ES-I3 (cell line): Measurements from ENCODE around the gene NHERF2.

Experiments used
- H3K36me3 ChIP-seq: 2 replicates; pipeline ENCODE4 v1.6.1; 2013; ENCODE audit warnings: mild to moderate bottlenecking, low read length, control low read depth, moderate library complexity; ENCODE audit not compliant: insufficient read depth
- H3K4me1 ChIP-seq: 2 replicates; pipeline ENCODE4 v1.6.1; 2013; ENCODE audit warnings: mild to moderate bottlenecking, control low read depth, low read length; ENCODE audit not compliant: insufficient read depth
- H3K9ac ChIP-seq: 2 replicates; pipeline ENCODE4 v1.6.1; 2013; ENCODE audit warnings: low read depth, mild to moderate bottlenecking, low read length, moderate library complexity
- H3K9me3 ChIP-seq: 2 replicates; pipeline ENCODE4 v1.6.1; 2013; ENCODE audit warnings: mild to moderate bottlenecking, low read length, moderate library complexity; ENCODE audit not compliant: control insufficient read depth, insufficient read depth

The NHERF2 gene

GRCh38 chr16:2056681-2057407 is 30.1 kb downstream of the NHERF2 start:
- H3K9ac ChIP-seq = no peak overlapping the region
- H3K4me1 ChIP-seq = no peaks in the 10 kb centered on the region
- H3K9me3 ChIP-seq = no peaks in the 10 kb centered on the region
- no peaks in the 10 kb centered on the region; the same call in 1 of the 2 replicates for H3K36me3 ChIP-seq

GRCh38 chr16:2057438-2057837 is 30.7 kb downstream of the NHERF2 start:
- H3K9me3 ChIP-seq = no peaks in the 10 kb centered on the region
- H3K36me3 ChIP-seq = no peaks in the 10 kb centered on the region; the same call in 1 of the 2 replicates
- H3K9ac ChIP-seq = no peak overlapping the region
- H3K4me1 ChIP-seq = no peaks in the 10 kb centered on the region

- Histone ChIP-seq H3K9me3 (no peaks in the 10 kb centered on the region), H3K36me3 (no peaks in the 10 kb centered on the region; the same call in 1 of the 2 replicates), H3K9ac (no peak overlapping the region), H3K4me1 (no peaks in the 10 kb centered on the region)
Observed at GRCh38 chr16:2058420-2058819, 31.7 kb downstream of the NHERF2 start.

- Histone ChIP-seq H3K9me3 (no peaks in the 10 kb centered on the region), H3K36me3 (no peaks in the 10 kb centered on the region; the same call in 1 of the 2 replicates), H3K4me1 (no peaks in the 10 kb centered on the region), H3K9ac (no peak overlapping the region)
Observed at GRCh38 chr16:2058872-2059271, 32.2 kb downstream of the NHERF2 start.

DNA sequence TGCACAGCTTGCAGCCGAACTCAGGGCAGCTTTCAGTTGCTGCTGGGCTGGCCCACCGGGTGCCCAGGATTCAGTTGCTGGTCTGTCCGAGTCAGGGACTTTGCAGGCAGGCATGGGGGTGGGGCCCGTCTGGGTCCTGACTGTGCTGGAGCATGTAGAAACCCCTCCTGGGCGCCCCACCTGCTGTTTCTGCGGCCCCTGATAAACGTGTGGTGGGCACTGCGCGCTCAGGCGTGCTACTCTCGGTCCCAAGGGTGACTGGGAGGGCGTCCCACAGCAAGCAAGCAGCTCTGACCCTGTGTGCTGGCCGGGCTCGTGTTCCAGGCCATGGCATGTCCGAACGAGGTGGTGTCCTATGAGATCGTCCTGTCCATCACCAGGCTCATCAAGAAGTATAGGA is 33.6 kb downstream of the NHERF2 start:
- no peaks in the 10 kb centered on the region; the same call in 1 of the 2 replicates for H3K36me3 ChIP-seq
- H3K4me1 ChIP-seq = no peaks in the 10 kb centered on the region
- no peak overlapping the region for H3K9ac ChIP-seq
- H3K9me3 ChIP-seq = no peaks in the 10 kb centered on the region

DNA sequence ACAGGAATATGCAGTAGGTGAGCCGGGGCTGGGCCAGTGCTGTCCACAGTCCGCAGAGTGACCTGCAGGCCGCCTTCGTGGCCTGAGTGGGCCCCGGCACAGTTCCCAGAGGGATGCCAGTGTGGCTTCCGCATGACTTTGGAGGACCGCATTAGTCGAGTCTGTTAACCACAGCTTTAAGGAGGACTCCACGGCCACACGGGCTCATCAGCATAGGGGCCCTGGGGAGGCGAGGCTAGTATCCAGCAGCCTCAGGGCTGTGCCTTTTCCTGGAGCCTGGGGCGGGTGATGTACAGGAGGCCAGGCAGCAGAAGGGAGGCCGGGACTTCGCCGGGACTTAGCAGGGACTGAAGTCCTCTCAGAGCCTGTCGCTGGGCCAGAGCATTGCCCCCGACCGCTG is 34.3 kb downstream of the NHERF2 start:
- H3K4me1 ChIP-seq = no peaks in the 10 kb centered on the region
- peaks cover 6% of the 10 kb centered on the region for H3K36me3 ChIP-seq
- no peaks in the 10 kb centered on the region for H3K9me3 ChIP-seq
- no peak overlapping the region for H3K9ac ChIP-seq

- H3K9me3 ChIP-seq = no peaks in the 10 kb centered on the region
- no peak overlapping the region for H3K9ac ChIP-seq
- no peaks in the 10 kb centered on the region for H3K4me1 ChIP-seq
- H3K36me3 ChIP-seq = peaks cover 9% of the 10 kb centered on the region
Observed at GRCh38 chr16:2061526-2061925, 34.8 kb downstream of the NHERF2 start.

DNA sequence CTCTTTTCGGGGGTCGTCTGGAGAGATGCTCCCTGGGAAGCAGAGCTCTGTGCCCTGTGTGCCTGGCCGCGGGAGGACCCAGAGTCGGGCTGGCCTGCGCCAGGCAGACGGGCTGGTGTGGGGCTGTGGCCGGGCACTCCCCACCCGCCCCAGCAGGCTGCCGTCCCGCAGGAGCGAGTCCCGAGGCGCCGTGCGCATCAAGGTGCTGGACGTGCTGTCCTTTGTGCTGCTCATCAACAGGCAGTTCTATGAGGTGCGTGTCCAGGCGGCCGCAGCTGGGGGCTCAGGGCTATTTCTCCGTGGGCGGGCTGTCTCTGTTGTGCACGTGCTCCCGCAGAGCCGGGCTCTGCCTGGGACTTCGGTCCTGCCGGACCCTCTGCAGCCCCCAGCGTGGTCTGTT is 36.1 kb downstream of the NHERF2 start:
- H3K36me3 ChIP-seq = peaks cover 9% of the 10 kb centered on the region
- H3K9me3 ChIP-seq = no peaks in the 10 kb centered on the region
- no peaks in the 10 kb centered on the region for H3K4me1 ChIP-seq
- no peak overlapping the region for H3K9ac ChIP-seq

DNA sequence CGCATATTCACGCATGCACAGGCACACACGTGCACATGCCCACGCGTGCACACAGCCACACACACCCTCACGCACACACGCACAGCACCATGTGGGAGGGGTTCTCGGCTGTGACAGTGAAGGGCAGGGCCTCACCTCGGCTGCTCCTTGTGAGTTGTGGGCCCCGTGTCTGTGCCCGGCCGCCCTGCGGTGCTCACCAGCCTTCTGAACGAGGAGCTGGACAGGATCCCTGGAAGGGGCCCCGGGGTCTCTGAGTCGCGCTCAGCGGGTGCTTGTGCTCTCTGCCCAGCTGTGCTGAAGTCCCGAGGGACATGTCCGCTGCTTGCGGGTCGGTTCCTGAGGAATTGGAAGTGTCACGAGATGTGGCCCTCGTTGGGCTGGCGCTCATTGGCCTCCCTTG is 37.2 kb downstream of the NHERF2 start:
- H3K36me3 ChIP-seq = peaks cover 9% of the 10 kb centered on the region
- H3K9ac ChIP-seq = no peak overlapping the region
- H3K4me1 ChIP-seq = no peaks in the 10 kb centered on the region
- no peaks in the 10 kb centered on the region for H3K9me3 ChIP-seq

DNA sequence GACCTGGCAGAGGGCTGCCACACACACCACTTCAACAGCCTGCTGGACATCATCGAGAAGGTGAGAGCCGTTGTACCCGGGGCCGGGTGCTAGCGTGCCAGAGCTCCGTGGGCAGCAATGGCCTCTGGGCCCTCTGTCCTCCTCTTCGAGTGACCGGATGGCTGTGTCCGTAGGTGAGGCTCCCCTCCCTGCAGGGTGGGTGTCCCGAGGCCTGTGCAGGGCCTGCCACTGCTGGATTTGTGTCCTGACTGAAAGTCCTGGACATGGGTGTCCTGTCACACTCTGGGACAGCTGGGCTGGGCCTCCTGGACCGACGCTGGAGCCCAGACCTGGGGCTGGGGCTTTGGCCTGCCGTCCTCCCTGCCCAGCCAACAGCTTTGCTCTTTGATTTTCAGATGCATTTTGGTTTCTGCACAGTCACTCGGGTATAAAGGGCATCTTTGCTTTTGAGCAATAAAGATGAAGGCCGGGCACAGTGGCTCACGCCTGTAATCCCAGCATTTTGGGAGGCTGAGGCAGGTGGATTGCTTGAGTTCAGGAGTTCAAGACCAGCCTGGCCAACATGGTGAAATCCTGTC is 37.8 kb downstream of the NHERF2 start:
- no peaks in the 10 kb centered on the region for H3K4me1 ChIP-seq
- H3K9ac ChIP-seq = no peak overlapping the region
- peaks cover 9% of the 10 kb centered on the region for H3K36me3 ChIP-seq
- no peaks in the 10 kb centered on the region for H3K9me3 ChIP-seq

GRCh38 chr16:2066139-2066538 is 39.4 kb downstream of the NHERF2 start:
- H3K4me1 ChIP-seq = no peaks in the 10 kb centered on the region
- H3K9me3 ChIP-seq = no peaks in the 10 kb centered on the region
- peaks cover 9% of the 10 kb centered on the region; the same call in 1 of the 2 replicates for H3K36me3 ChIP-seq
- no peak overlapping the region for H3K9ac ChIP-seq

DNA sequence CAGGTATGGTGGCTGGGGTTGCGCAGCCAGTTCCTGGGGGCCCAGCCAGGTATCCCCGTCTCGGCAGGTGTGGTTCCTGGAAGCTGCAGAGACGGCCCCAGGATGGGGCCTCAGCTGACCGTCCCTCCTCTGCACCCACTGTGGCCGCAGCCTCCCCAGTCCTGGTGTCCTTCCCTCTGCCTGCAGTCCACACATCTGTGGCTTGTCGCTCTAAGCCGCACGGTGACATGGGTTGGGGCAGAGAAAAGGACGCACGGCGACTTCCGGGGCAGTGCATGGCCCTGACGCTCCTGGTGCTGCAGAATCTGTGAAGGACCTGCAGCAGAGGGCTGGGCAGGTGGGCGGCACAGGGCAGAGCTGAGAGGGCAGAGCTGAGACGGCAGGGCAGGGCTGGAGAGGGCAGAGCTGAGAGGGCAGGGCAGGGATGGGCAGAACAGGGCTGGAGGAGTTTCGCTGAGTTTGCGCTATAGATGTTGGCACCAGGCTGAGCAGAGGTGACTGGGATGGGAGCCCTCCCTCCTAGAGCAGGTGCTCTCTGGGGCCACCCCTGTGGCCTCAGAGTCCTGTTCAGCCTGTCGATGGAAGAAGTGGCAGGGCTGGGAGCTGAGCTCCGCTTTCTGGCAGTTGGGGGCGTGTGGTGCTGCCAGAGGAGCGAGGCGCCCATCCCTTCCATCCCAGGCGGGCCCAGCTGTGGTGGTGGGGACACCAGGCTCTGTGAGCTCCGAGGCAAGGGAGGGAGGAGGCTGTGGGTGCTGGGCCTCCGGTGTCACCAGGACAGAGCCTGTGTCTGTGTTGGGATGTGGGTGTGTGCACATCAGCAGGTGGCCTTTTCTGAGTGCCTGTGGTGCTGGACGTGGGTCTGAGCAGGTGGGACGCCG is 44.1 kb downstream of the NHERF2 start:
- H3K9me3 ChIP-seq = no peaks in the 10 kb centered on the region
- peaks cover 5% of the 10 kb centered on the region for H3K36me3 ChIP-seq
- no peaks in the 10 kb centered on the region for H3K4me1 ChIP-seq
- no peak overlapping the region for H3K9ac ChIP-seq

GRCh38 chr16:2071454-2072202 is 44.9 kb downstream of the NHERF2 start:
- no peaks in the 10 kb centered on the region for H3K9me3 ChIP-seq
- no peaks in the 10 kb centered on the region; the same call in none of the 2 replicates for H3K36me3 ChIP-seq
- H3K9ac ChIP-seq = no peak overlapping the region
- no peaks in the 10 kb centered on the region for H3K4me1 ChIP-seq

DNA sequence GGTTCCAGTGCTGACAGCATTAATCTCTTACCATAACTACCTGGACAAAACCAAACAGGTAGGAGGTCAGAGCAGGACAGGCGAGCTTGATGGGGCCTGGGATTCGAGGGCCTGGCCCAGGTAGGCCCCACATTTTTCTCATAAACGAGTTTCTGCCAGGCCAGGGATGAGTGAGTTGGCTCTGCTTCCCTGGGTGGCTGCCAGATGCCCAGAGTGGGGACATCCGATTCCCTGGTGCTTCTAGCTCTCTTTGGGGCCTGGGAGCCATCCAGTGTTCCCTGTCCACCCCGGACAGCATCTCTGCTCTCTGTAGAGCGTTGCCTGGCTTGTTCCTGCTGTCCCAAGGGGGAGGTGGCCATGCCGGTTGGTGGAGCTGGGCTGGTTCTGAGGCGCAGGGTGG is 46.2 kb downstream of the NHERF2 start:
- Histone ChIP-seq H3K9ac (no peak overlapping the region), H3K4me1 (no peaks in the 10 kb centered on the region), H3K9me3 (no peaks in the 10 kb centered on the region), H3K36me3 (peaks cover 4% of the 10 kb centered on the region)
